HG03565 (cell line): Measurements from ENCODE around the gene ZMPSTE24.

Source experiments
- ATAC-seq: cut with Tn5 transposase; IDR thresholded peaks from one replicate; pipeline ENCODE4 v1.9.1; 2021; ENCODE audit warnings: mild to moderate bottlenecking, moderate library complexity; ENCODE audit not compliant: unreplicated experiment

ZMPSTE24 gene

GRCh38 chr1:40302475-40302874, 44.4 kb downstream of the ZMPSTE24 start:
- ATAC-seq, result no peak

DNA sequence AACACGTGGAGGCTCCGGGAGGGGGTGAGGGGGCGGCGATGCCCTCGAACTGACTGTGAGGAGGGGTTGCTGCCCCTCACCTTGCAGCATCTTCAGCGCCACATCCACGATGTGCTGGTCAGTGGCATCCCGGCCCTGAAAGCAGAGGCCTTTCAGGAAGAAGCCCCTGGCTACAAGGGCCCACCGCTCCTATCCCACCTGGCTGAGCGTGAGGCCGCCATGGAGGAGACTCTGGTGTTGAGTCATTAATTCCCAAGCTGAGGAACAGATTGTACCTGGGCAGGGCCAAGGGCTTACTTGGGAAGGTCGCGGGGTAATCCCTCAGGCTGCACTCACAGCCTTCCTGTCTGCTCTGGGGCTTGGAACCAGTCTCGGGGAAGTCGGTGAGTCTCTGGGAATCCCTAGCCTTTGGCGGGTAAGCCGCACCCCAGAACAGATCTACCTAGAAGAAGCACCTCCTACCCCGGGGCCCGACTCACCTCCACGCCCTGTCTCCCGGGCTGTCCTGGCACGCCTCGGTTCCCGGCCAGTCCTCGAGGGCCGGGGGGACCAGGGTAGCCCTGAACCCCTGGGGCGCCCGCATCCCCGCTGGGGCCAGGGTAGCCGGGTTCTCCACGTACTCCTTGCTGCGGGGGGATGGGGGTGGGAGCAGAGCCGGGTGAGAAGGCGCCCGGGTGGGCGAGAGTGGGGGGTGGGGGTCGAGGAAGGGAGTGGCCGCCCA, 45.2 kb downstream of the ZMPSTE24 start:
- ATAC-seq, result no peak

DNA sequence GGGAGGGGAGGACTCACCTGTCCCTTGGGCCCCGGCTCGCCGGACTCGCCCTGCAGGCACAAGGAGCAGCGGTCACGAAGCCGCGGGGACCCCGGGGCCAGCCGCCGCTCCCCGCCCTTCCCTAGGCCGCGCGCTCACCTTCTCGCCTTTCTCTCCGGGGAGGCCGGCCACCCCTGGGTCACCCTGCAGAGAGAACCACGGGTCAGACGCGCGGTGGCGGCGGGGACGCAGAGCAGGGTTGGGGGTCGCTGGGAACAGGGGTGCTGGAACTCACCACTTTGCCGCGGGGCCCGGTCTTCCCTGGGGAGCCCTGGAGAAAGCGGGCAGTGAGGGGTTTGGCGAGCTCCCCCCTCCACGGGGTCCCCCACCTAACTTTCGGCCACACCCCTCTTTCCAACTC, 45.8 kb downstream of the ZMPSTE24 start:
- no peak for ATAC-seq

GRCh38 chr1:40305451-40305850, 47.4 kb downstream of the ZMPSTE24 start:
- ATAC-seq, result no peak

GRCh38 chr1:40305871-40306270, 47.8 kb downstream of the ZMPSTE24 start:
- no peak for ATAC-seq

DNA sequence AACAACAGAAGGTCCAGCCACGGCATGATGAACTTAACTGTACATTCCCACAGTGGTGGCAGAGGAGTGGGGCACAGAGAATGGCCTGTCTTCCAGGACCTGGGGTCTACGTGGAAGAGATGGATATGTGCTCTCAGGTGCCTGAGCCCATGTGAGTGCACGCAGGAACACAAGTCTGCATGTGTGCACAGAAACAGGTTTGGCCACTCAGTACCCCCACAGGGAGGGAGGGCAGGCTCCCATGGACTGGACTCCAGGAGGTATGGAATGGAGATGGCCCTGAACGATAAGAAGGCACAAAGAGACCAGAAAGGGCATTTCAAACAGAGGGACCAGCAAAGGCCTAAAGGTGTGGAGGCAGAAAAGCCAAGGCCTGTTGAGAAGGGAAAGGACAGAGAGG, 48.3 kb downstream of the ZMPSTE24 start:
- no peak for ATAC-seq

DNA sequence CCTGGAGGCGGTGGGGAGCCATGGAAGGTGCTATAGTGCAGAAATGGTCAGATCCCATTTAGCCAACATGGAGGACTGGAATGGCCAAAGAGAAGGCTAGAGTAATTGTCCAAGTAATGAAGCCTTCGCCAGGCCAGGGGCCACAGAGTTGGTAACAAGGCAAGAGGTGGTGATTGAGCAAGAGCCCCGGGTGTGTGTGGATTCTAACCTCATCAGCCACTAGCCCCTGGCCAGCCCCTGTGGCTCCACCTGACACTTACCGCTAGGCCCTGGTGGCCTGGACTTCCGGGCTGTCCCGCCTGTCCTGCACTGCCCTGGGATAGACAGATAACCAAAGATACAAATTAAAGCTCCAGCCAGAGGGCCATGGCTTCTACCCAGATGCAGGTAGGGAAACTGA, 49.1 kb downstream of the ZMPSTE24 start:
- no peak for ATAC-seq

- ATAC-seq, result no peak
Measured at GRCh38 chr1:40308036-40308727, 50.1 kb downstream of the ZMPSTE24 start.

GRCh38 chr1:40309374-40310128, 51.5 kb downstream of the ZMPSTE24 start:
- no peak for ATAC-seq

DNA sequence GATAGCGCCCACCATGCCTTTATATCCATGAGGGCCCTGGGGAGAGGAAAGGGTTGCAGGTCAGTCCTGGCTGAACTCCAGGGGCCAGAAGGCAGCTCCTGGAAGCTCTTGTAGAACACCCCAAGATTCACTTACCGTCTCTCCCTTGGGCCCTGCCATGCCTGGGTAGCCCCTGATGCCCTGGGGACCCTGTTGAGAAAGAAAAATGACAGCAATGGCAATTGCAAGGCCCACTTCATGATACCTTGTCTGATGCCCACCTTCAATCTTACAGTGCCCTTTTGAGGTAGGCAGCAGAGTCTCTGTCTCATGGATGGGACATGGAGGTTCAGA, 52.1 kb downstream of the ZMPSTE24 start:
- no peak for ATAC-seq

- no peak for ATAC-seq
Measured at GRCh38 chr1:40310983-40311642, 53.1 kb downstream of the ZMPSTE24 start.

DNA sequence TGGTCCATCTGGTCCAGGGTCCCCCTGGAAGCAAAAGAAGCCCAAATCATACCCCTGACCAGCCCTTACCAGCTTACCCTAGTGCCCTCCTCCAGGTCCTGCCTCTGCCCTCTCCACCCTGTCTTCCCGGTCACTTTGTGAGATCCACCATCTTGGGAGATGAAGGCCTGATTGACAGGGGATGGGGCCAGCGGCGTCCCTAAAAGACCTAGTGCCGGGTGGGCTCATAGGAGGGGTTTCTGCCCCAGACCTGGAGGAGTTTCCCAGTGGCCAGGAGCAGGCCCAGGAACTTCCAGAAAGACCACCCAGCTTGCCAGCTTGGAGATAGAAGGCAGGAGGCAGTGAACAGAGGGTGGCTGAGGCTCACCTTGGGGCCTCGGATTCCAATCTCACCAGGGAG, 53.7 kb downstream of the ZMPSTE24 start:
- no peak for ATAC-seq

DNA sequence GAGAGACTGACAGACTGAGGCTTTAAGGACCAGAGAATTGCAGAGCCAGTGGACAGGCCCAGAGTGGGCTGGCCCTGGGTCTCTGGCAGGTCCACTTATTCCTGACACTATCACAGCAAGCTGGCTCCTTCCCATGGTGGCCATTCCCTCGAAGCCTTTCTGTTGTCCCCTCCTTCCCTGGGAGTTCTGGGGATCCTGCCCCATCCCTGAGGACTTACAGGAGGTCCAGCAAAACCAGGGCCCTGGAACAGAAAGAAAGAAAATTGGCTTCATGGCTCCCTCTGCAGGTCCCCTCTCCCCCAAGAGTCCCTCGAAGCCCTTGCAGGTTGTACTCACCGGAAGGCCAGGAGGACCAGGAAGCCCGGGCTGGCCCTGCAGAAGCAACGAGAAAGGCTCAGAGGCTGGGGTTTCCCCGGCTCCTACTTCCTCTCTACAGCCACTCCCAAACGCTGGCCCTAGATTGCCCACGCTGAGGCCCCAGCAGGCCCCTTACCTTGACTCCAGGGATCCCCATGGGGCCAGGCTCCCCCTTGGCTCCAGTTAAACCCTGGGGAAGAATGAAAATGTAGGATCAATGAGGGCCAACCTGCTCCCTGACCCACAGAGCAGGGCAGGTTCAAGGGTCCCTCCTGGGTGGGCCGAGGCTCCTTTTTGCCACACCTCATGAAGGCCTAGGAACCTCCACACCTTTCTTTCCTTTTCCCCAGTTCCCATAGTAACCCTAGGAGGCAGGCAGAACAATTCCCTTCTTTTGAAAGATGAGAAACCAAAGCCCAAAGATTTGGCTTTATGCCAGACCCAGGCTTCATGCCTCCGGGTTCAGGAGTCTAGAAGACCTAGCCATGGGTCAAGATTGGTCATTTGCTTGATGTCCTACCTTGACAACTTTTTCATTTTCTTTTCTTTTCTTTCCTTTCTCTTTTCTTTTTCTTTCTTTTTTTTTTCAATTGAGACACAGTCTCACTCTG, 54.5 kb downstream of the ZMPSTE24 start:
- ATAC-seq, result no peak

GRCh38 chr1:40313329-40313957, 55.4 kb downstream of the ZMPSTE24 start:
- no peak for ATAC-seq

- no peak for ATAC-seq
Measured at GRCh38 chr1:40313958-40314720, 56.1 kb downstream of the ZMPSTE24 start.

- ATAC-seq, result no peak
Measured at GRCh38 chr1:40314721-40315238, 56.7 kb downstream of the ZMPSTE24 start.

- ATAC-seq, result peak; percentile 37
Measured at GRCh38 chr1:40315239-40315794, 57.3 kb downstream of the ZMPSTE24 start.

GRCh38 chr1:40315795-40316594, 58.0 kb downstream of the ZMPSTE24 start:
- ATAC-seq, result no peak
